ENCODE results near the gene NDEL1.

GRCh38 chr17:8475227-8475626 lies 39.5 kb downstream of the NDEL1 start:
- TF ChIP-seq CTCF (IDR thresholded peaks at IDR 0.05; ENCODE audit: low read depth, low read length) (no peak), EZH2phosphoT487 (IDR thresholded peaks at IDR 0.05; ENCODE audit: low read depth) (no peak)
